GM10266 (cell line): ENCODE data around the gene EME1.

ENCODE experiments used
- DNase-seq: peaks from one replicate; pipeline ENCODE4 v3.0.0; 2012; ENCODE audit errors: extremely low spot score
- TF ChIP-seq, protein P1 (sequence below): IDR thresholded peaks from 2 replicates; pipeline ENCODE4 v1.5.1; 2012; ENCODE audit warnings: mild to moderate bottlenecking, low read depth; ENCODE audit not compliant: control insufficient read depth, insufficient read depth; ENCODE audit errors: missing control alignments

EME1 gene, protein sequence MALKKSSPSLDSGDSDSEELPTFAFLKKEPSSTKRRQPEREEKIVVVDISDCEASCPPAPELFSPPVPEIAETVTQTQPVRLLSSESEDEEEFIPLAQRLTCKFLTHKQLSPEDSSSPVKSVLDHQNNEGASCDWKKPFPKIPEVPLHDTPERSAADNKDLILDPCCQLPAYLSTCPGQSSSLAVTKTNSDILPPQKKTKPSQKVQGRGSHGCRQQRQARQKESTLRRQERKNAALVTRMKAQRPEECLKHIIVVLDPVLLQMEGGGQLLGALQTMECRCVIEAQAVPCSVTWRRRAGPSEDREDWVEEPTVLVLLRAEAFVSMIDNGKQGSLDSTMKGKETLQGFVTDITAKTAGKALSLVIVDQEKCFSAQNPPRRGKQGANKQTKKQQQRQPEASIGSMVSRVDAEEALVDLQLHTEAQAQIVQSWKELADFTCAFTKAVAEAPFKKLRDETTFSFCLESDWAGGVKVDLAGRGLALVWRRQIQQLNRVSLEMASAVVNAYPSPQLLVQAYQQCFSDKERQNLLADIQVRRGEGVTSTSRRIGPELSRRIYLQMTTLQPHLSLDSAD

DNA sequence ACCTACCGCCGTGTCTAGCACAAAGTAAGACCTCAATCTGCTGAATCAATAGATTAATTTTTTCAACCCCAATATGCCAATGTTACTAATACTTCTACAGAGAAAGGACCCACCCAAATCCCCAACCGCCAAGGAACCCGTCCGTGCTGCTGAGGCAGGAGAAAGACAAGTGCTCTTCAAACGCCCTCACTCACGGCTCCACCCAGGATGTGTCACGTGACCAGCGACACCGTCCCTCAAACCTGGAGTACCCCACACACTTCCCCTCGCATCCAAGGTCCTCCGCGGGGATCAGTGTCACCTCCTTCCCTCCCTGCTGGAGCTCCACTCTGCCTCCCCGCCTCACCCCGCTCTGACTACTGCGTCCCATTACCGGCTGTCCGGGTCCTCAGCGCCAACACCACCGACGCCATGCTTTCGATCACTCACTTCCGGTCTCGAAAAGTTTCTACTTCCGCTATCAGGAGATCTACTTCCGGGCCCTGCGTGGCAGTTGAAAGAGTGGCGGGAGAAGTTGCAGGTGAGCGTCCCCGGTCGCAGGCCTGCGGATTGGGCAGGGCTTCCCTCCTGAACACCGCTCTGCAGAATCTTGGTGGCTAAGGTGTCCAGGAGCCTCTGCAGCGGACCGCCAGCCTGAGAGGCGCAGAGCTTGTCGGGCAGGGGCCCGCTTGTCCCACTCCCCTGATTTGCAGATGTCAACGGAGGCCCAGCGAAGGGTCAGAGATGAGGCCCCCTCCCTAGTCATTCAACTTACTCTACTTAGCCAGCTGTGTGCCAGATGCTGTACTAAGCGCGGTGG is at the start of gene EME1, which contains the start of gene MRPL27:
EME1 (plus strand) TSS at position 472 of the 799 bp plus-strand sequence. CDS start 1,980 bp downstream, outside the sequence.
MRPL27 (minus strand) TSS at position 427 of the 799 bp plus-strand sequence; CDS start at position 413, 14 bp downstream.
- TF ChIP-seq, protein P1, sequence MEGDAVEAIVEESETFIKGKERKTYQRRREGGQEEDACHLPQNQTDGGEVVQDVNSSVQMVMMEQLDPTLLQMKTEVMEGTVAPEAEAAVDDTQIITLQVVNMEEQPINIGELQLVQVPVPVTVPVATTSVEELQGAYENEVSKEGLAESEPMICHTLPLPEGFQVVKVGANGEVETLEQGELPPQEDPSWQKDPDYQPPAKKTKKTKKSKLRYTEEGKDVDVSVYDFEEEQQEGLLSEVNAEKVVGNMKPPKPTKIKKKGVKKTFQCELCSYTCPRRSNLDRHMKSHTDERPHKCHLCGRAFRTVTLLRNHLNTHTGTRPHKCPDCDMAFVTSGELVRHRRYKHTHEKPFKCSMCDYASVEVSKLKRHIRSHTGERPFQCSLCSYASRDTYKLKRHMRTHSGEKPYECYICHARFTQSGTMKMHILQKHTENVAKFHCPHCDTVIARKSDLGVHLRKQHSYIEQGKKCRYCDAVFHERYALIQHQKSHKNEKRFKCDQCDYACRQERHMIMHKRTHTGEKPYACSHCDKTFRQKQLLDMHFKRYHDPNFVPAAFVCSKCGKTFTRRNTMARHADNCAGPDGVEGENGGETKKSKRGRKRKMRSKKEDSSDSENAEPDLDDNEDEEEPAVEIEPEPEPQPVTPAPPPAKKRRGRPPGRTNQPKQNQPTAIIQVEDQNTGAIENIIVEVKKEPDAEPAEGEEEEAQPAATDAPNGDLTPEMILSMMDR: no peak
- DNase-seq: peak; percentile 84

DNA sequence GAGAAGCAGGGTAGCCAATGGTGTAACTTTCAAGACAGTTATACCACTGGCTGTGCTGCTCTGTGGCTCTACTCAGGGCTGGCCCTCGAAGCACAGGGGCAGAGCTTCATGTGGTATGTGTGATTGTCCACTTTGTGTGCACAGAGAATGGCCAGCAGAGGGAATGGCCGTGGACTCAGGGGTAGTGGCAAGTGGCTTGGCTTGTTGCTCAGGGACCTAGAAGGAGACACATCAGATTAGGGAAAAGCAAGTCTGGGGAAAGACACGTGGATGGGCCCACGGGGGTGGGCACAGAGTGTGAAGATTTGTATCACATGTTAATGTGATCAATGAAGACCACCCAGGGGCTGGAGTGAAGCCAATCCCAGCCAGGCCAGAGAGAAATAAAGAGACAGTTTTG is 47.1 kb upstream of the EME1 start:
- TF ChIP-seq, protein P1: no peak
- DNase-seq: no peak

DNA sequence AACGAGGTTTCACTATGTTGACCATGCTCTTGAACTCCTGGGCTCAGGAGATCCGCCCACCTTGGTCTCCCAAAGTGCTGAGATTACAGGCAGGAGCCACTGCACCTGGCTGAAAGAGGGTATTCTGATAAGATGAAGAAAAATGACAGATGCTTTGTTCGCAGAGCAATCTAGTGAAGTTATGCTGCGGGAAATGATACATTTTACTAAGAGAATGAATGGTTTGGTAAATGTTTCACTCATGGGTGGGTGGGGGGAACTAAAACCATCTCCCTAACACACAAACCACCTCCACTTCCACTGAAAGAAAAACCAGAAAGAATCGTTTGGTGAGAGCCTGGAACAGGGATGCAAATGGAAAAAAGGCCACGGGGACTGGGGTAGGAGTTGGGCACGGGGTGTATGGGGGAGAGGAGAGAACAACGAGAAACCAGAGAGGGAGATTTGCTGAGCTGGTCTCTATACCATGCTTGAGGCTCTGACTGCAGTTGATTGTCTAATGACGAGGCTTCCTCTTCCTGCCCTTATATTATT is 46.1 kb upstream of the EME1 start:
- no peak for DNase-seq

DNA sequence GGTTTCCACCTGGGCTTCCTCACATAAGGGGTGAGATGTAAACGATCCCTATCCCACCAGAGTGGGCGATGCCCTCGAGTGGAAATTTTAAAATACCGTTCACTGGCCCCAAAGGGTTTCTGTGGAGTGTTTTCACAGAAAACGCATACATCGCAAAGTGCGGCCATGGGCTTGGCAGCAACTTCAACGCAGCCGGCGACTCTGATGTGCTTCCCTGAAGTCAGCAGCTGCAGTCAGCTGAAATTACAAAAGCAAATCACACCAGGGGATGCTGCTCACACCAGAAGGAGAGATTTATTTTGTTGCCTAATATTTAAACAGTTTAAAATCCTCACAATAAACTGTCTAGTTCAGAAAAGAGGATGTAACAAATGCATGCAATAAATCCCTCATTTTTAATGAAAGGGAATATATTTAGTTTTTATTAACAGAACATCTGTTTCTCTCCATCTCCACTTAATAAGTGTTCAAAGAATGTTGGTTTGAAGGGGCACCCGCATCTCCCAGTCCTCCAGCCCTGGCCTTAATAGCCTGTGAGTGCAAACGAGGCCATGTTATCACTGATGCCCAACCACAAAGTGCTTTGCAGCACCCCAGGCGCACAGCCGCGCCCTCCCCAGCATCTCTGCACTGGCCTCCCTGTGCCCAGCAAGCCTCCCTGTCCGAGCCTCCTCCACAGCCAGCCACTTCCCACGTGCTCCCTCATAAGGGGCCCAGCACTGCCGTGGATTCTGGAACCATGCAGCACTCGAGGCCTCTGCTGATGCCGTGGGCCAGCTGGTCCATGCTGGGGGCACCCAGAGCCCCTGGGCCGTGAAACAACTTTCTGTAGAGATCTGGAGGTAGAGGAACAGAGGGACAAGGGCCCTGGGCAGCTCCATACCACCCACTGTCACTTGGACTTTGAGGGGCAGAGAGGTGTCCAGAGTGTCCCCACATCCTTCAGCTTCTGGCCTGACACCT is 44.4 kb upstream of the EME1 start:
- TF ChIP-seq, protein P1: no peak
- no peak for DNase-seq

More for the DNA sequence above, 46.1 kb upstream of the EME1 start:
- TF ChIP-seq, protein P1: no peak

DNA sequence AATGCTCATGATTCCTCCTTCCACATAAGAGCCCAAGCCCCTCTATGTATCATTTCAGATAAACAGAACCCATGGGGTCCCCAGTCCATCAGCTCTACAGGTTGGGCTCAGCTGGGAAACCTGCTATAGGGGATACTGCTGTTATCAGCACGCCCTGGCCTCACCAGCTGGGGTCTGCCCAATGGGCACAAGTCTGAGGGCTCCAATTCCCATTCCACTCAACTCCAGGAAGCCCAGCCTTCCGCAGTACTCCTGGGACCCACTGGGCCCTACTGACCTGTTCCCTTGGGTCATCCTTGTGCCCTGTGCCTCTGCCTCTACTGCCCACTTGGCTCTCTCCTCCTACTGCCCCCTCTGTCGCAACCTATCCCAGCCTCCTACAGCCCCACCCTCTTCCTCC is 43.3 kb upstream of the EME1 start:
- TF ChIP-seq, protein P1: no peak
- DNase-seq: no peak

DNA sequence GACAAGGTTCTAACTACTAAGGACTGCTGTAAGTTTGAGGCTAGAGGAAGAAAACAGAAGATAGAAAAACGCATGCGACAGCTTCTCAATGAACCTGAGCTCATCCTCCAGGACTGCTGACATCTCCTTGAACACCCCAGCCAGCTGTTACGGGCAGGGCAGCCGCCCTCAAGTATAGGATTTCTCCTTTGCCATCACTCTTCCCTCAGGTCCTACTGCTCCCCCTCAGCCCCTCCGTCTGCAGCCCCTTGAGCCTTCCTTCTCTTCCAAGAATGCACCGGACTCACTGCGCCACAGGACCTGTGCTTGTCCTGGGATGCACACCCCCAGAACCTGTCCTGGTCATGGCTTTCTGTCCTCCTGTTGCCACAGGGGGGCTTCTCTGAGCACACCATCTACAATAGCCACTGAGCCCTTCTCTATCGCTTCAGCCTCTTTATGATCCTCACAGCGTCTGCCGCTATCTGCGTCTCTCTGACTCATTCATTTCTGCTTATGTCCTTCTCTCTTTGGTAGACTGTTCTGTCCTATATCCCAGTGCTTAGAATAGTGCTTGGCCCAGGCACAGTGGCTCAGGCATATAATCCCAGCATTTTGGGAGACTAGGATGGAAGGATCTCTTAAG is 42.8 kb upstream of the EME1 start:
- DNase-seq: no peak

More for the DNA sequence above, 42.8 kb upstream of the EME1 start:
- TF ChIP-seq, protein P1: no peak
